Vagina (tissue), 2 donors: ENCODE data around the gene CCDC87. TPM values are rescaled to one million over a fixed set of nuclear protein-coding genes. Genes with fewer than 3 reads are reported as not detected.
"Not testable (repeated sequence)": the region's sequence is repeated elsewhere in the genome, so short reads cannot be mapped to it uniquely, and the experiment has no call there.

Experiments used
- DNase-seq, 2 donors: peaks; one replicate each; pipeline ENCODE4 v3.0.0-alpha.2; 2017; ENCODE audit errors: extremely low spot score in 2 of 2
- H3K27ac ChIP-seq: fragments of 200-600 bp; sonication (generic); one replicate; pipeline ENCODE4 v1.5.1; 2019
- H3K27me3 ChIP-seq: fragments of 200-600 bp; sonication (generic); one replicate; pipeline ENCODE4 v1.5.1; 2019
- H3K36me3 ChIP-seq, 2 donors: fragments of 200-600 bp; sonication (generic); one replicate each; pipeline ENCODE4 v1.5.1; 2017 to 2019
- H3K4me1 ChIP-seq: fragments of 200-600 bp; sonication (generic); one replicate; pipeline ENCODE4 v1.5.1; 2019
- H3K4me3 ChIP-seq, 2 donors: fragments of 200-600 bp; sonication (generic); 1 replicate in 1 of 2; 2 replicates in 1 of 2; pipeline ENCODE4 v1.5.1; 2016 to 2019
- H3K9me3 ChIP-seq: fragments of 200-600 bp; sonication (generic); one replicate; pipeline ENCODE4 v1.5.1; 2019
- CTCF ChIP-seq, 3 experiments: fragments of 450-650 bp in 2 of 3; fragments of 200-600 bp in 1 of 3; sonication (generic) in 1 of 3; IDR thresholded peaks; one replicate each; pipeline ENCODE4 v1.5.1; 2017 to 2019; ENCODE audit warnings: antibody characterized with exemption in 3 of 3, mild to moderate bottlenecking in 2 of 3, moderate library complexity in 2 of 3
- POLR2A ChIP-seq, 2 donors: fragments of 450-650 bp; IDR thresholded peaks; one replicate each; pipeline ENCODE4 v1.6.1; 2017; ENCODE audit warnings: antibody characterized with exemption in 2 of 2, mild to moderate bottlenecking in 2 of 2, moderate library complexity in 2 of 2
- POLR2AphosphoS5 ChIP-seq, 2 donors: sonication (generic); formaldehyde crosslinking; IDR thresholded peaks; one replicate each; pipeline ENCODE4 v1.9.0; 2017; ENCODE audit warnings: antibody characterized with exemption in 2 of 2, mild to moderate bottlenecking in 2 of 2, low read depth in 1 of 2; ENCODE audit not compliant: insufficient read depth in 1 of 2
- intact Hi-C: fragments of 100-400 bp; cut with DNase I; formaldehyde crosslinking; loops from one replicate; pipeline ENCODE4 v1.15.1; 2023
- total RNA-seq: library from RNA; depleted of rRNA; stranded (reverse); fragments of >200 nt; gene quantifications from one replicate; pipeline ENCODE4 v1.2.3, GENCODE V29; 2016

Gene CCDC87
- total RNA-seq, 1 donor from 2014 or later, result 0.74 TPM

- DNase-seq, result no peak
- H3K27ac ChIP-seq, result peak within 1 kb of the TSS; percentile 57
- peak within 1 kb of the TSS; percentile 80 to 88 for H3K4me3 ChIP-seq
- no peaks in the 10 kb centered on the region for H3K27me3 ChIP-seq
- H3K36me3 ChIP-seq, result peaks cover 0 to 5% of the 10 kb centered on the region in 2 donors
- no peaks in the 10 kb centered on the region for H3K9me3 ChIP-seq
- no peak for TF ChIP-seq POLR2A (IDR thresholded peaks at IDR 0.05)
- TF ChIP-seq POLR2AphosphoS5 (IDR thresholded peaks at IDR 0.05; ENCODE audit: insufficient read depth in 1 of 2, low read depth in 1 of 2), result peak in 1 of 2 donors; percentile 10
- TF ChIP-seq CTCF (IDR thresholded peaks at IDR 0.05), result no peak
- peaks cover 42% of the 10 kb centered on the region for H3K4me1 ChIP-seq
- intact Hi-C loops, result no loop called here
These were observed 46.4 kb downstream of the CCDC87 start, which contains the start of gene ACTN3 for GRCh38 chr11:66546368-66546965. TSS of gene ACTN3 (plus strand) at chr11:66546903. CDS start at chr11:66546938, 35 bp downstream.

- DNase-seq, result peak in 1 of 2 donors; percentile 94
- Histone ChIP-seq H3K4me1 (peaks cover 42% of the 10 kb centered on the region), H3K9me3 (no peaks in the 10 kb centered on the region), H3K27ac (peak within 1 kb of the TSS; percentile 57), H3K36me3 (peaks cover 0 to 9% of the 10 kb centered on the region in 2 donors), H3K27me3 (no peaks in the 10 kb centered on the region), H3K4me3 (peak within 1 kb of the TSS; percentile 80 to 88)
- TF ChIP-seq CTCF (IDR thresholded peaks at IDR 0.05), result peak in 1 of 3 experiments; percentile 4
- TF ChIP-seq POLR2AphosphoS5 (IDR thresholded peaks at IDR 0.05; ENCODE audit: insufficient read depth in 1 of 2, low read depth in 1 of 2), result peak; percentile 77 to 80
- TF ChIP-seq POLR2A (IDR thresholded peaks at IDR 0.05), result no peak
- intact Hi-C loops, result no loop called here
These were observed 47.0 kb downstream of the CCDC87 start, which contains the start of gene ZDHHC24 for GRCh38 chr11:66545701-66546367. TSS of gene ZDHHC24 (minus strand) at chr11:66546048. CDS start at chr11:66546003, 45 bp downstream.

- not testable (repeated sequence) for H3K9me3 ChIP-seq
- Histone ChIP-seq H3K27ac (peak overlapping the region; percentile 22), H3K4me1 (peaks cover 42% of the 10 kb centered on the region)
These were observed 47.9 kb downstream of the CCDC87 start for GRCh38 chr11:66544952-66545351.

GRCh38 chr11:66543263-66544107 lies 49.4 kb downstream of the CCDC87 start:
- Histone ChIP-seq H3K9me3 (no peaks in the 10 kb centered on the region), H3K36me3 (peaks cover 0 to 23% of the 10 kb centered on the region in 2 donors), H3K4me1 (peaks cover 42% of the 10 kb centered on the region), H3K4me3 (peak overlapping the region in 1 of 2 donors; percentile 12), H3K27me3 (no peaks in the 10 kb centered on the region), H3K27ac (no peak overlapping the region)
- intact Hi-C loops, result no loop called here
- DNase-seq, result no peak
- TF ChIP-seq CTCF (IDR thresholded peaks at IDR 0.05) (peak in 1 of 3 experiments; percentile 22), POLR2A (IDR thresholded peaks at IDR 0.05) (no peak)

More at GRCh38 chr11:66544952-66545351, 47.9 kb downstream of the CCDC87 start:
- DNase-seq, H3K36me3 ChIP-seq, intact Hi-C loops, H3K27me3 ChIP-seq: not testable (repeated sequence)
- H3K4me3 ChIP-seq, result peak overlapping the region; percentile 80 to 88

GRCh38 chr11:66542362-66542761 lies 50.5 kb downstream of the CCDC87 start:
- TF ChIP-seq CTCF (IDR thresholded peaks at IDR 0.05) (no peak), POLR2A (IDR thresholded peaks at IDR 0.05) (no peak), POLR2AphosphoS5 (IDR thresholded peaks at IDR 0.05; ENCODE audit: insufficient read depth in 1 of 2, low read depth in 1 of 2) (no peak)
- Histone ChIP-seq H3K36me3 (peaks cover 0 to 24% of the 10 kb centered on the region in 2 donors), H3K4me3 (no peak overlapping the region), H3K9me3 (no peaks in the 10 kb centered on the region), H3K27me3 (no peaks in the 10 kb centered on the region), H3K4me1 (peaks cover 42% of the 10 kb centered on the region), H3K27ac (no peak overlapping the region)
- intact Hi-C loops, result no loop called here
- no peak for DNase-seq
